DOHH2 (cell line): ENCODE measurements around the gene SEMA5A.

Experiments used
- H3F3A ChIP-seq: fragments of 200-600 bp; sonication (generic), shearing (Covaris generic); 2 replicates; pipeline ENCODE4 v1.6.0; 2016; ENCODE audit warnings: antibody characterized with exemption, mild to moderate bottlenecking; ENCODE audit not compliant: control insufficient read depth, insufficient read depth
- H3K27ac ChIP-seq: fragments of 200-600 bp; sonication (generic); 2 replicates; pipeline ENCODE4 v1.5.1; 2014; ENCODE audit warnings: low read depth, mild to moderate bottlenecking, low read length, moderate library complexity
- H3K27me3 ChIP-seq: fragments of 200-600 bp; sonication (generic); 2 replicates; pipeline ENCODE4 v1.6.1; 2014; ENCODE audit warnings: mild to moderate bottlenecking, low read length, mixed read lengths; ENCODE audit not compliant: control insufficient read depth
- H3K36me3 ChIP-seq: fragments of 200-600 bp; sonication (generic); 2 replicates; pipeline ENCODE4 v1.6.1; 2014; ENCODE audit warnings: mild to moderate bottlenecking, low read length, moderate library complexity, mixed read lengths; ENCODE audit not compliant: control insufficient read depth
- H3K4me1 ChIP-seq: fragments of 200-600 bp; sonication (generic); 2 replicates; pipeline ENCODE4 v1.6.1; 2014; ENCODE audit warnings: mild to moderate bottlenecking, low read length, mixed read lengths; ENCODE audit not compliant: control insufficient read depth
- H3K4me2 ChIP-seq: fragments of 200-600 bp; sonication (generic); 2 replicates; pipeline ENCODE4 v1.6.0; 2014; ENCODE audit warnings: mild to moderate bottlenecking, low read length, moderate library complexity
- H3K4me3 ChIP-seq: fragments of 200-600 bp; sonication (generic); 2 replicates; pipeline ENCODE4 v1.5.1; 2014; ENCODE audit warnings: mild to moderate bottlenecking, low read length, mixed read lengths
- H3K79me2 ChIP-seq: fragments of 200-600 bp; sonication (generic); 2 replicates; pipeline ENCODE4 v1.6.1; 2014; ENCODE audit warnings: mild to moderate bottlenecking, low read length, mixed read lengths; ENCODE audit not compliant: control insufficient read depth
- H3K9me2 ChIP-seq: fragments of 200-600 bp; sonication (generic); replicated peaks from 2 replicates; pipeline ENCODE4 v1.6.1; 2014; ENCODE audit warnings: mild to moderate bottlenecking, low read length, mixed read lengths; ENCODE audit not compliant: control insufficient read depth
- H3K9me3 ChIP-seq: fragments of 200-600 bp; sonication (generic); 2 replicates; pipeline ENCODE4 v1.6.1; 2014; ENCODE audit warnings: antibody characterized with exemption, low read length, mixed read lengths; ENCODE audit not compliant: control insufficient read depth, insufficient read depth
- H4K20me1 ChIP-seq: fragments of 200-600 bp; sonication (generic); 2 replicates; pipeline ENCODE4 v1.6.0; 2014; ENCODE audit warnings: low read depth, mild to moderate bottlenecking, antibody characterized with exemption, low read length, moderate library complexity; ENCODE audit not compliant: control insufficient read depth, insufficient read depth
- CTCF ChIP-seq: fragments of 200-600 bp; sonication (generic); IDR thresholded peaks from one replicate; pipeline ENCODE4 v1.5.1; 2014; ENCODE audit warnings: antibody characterized with exemption, mild to moderate bottlenecking, low read depth, low read length; ENCODE audit not compliant: poor library complexity, severe bottlenecking
- EZH2phosphoT487 ChIP-seq: fragments of 200-600 bp; sonication (generic); IDR thresholded peaks from 2 replicates; pipeline ENCODE4 v1.6.1; 2017; ENCODE audit warnings: borderline replicate concordance, mild to moderate bottlenecking, antibody characterized with exemption, low read length, moderate library complexity, mixed read lengths

The SEMA5A gene

GRCh38 chr5:9239626-9240025 lies 306.2 kb downstream of the SEMA5A start:
- no peaks in the 10 kb centered on the region for H3K36me3 ChIP-seq
- no peaks in the 10 kb centered on the region for H4K20me1 ChIP-seq
- H3K9me3 ChIP-seq: no peaks in the 10 kb centered on the region
- no peak for TF ChIP-seq CTCF
- TF ChIP-seq EZH2phosphoT487: no peak
- no peaks in the 10 kb centered on the region for H3K4me1 ChIP-seq
- H3K79me2 ChIP-seq: no peaks in the 10 kb centered on the region
- no peak overlapping the region for H3K27ac ChIP-seq
- no peak overlapping the region for H3K4me2 ChIP-seq
- H3F3A ChIP-seq: no peaks in the 10 kb centered on the region
- H3K9me2 ChIP-seq: no peaks in the 10 kb centered on the region
- H3K27me3 ChIP-seq: no peaks in the 10 kb centered on the region
- H3K4me3 ChIP-seq: no peak overlapping the region

GRCh38 chr5:9239071-9239470 lies 306.8 kb downstream of the SEMA5A start:
- H3K4me2 ChIP-seq: no peak overlapping the region

GRCh38 chr5:9233712-9234111 lies 312.2 kb downstream of the SEMA5A start:
- Histone ChIP-seq H3K9me2 (no peaks in the 10 kb centered on the region), H3K4me1 (no peaks in the 10 kb centered on the region), H3K27me3 (no peaks in the 10 kb centered on the region), H3K4me3 (no peak overlapping the region), H4K20me1 (no peaks in the 10 kb centered on the region), H3F3A (no peaks in the 10 kb centered on the region), H3K4me2 (no peak overlapping the region), H3K79me2 (no peaks in the 10 kb centered on the region), H3K9me3 (no peaks in the 10 kb centered on the region), H3K36me3 (no peaks in the 10 kb centered on the region), H3K27ac (no peak overlapping the region)
- TF ChIP-seq CTCF (no peak), EZH2phosphoT487 (no peak)

More at GRCh38 chr5:9239071-9239470, 306.8 kb downstream of the SEMA5A start:
- Histone ChIP-seq H3K27me3 (no peaks in the 10 kb centered on the region), H3K9me3 (no peaks in the 10 kb centered on the region), H3K4me1 (no peaks in the 10 kb centered on the region), H3K79me2 (no peaks in the 10 kb centered on the region), H3K4me3 (no peak overlapping the region), H3K27ac (no peak overlapping the region), H3F3A (no peaks in the 10 kb centered on the region), H3K36me3 (no peaks in the 10 kb centered on the region), H4K20me1 (no peaks in the 10 kb centered on the region), H3K9me2 (no peaks in the 10 kb centered on the region)
- no peak for TF ChIP-seq CTCF
- TF ChIP-seq EZH2phosphoT487: no peak

GRCh38 chr5:9233035-9233434 lies 312.8 kb downstream of the SEMA5A start:
- Histone ChIP-seq H3K4me1 (no peaks in the 10 kb centered on the region), H3K4me3 (no peak overlapping the region), H3K9me2 (no peaks in the 10 kb centered on the region), H3K27me3 (no peaks in the 10 kb centered on the region), H3K36me3 (no peaks in the 10 kb centered on the region), H3K4me2 (no peak overlapping the region), H3K27ac (no peak overlapping the region), H3K9me3 (no peaks in the 10 kb centered on the region), H4K20me1 (no peaks in the 10 kb centered on the region), H3F3A (no peaks in the 10 kb centered on the region), H3K79me2 (no peaks in the 10 kb centered on the region)
- TF ChIP-seq CTCF (no peak), EZH2phosphoT487 (no peak)
